Adipocyte (in vitro differentiated cells): ENCODE results near the gene HPGD.
A peak's percentile ranks its signal among the peaks of the same experiment; 100 is the strongest.

ENCODE experiments used
- DNase-seq: peaks from one replicate; pipeline ENCODE4 v3.0.0-alpha.2; 2015; ENCODE audit warnings: low read depth
- H3K27me3 ChIP-seq: replicated peaks from 2 replicates; pipeline ENCODE4 v1.7.0; 2013; ENCODE audit warnings: mild to moderate bottlenecking, low read length, moderate library complexity; ENCODE audit not compliant: control insufficient read depth, insufficient read depth
- H3K36me3 ChIP-seq: 2 replicates; pipeline ENCODE4 v1.7.0; 2013; ENCODE audit warnings: low read length, mild to moderate bottlenecking, moderate library complexity; ENCODE audit not compliant: control insufficient read depth, insufficient read depth, severe bottlenecking
- H3K4me1 ChIP-seq: 2 replicates; pipeline ENCODE4 v1.7.0; 2013; ENCODE audit warnings: mild to moderate bottlenecking, low read length, moderate library complexity; ENCODE audit not compliant: control insufficient read depth, insufficient read depth
- H3K4me3 ChIP-seq: 2 replicates; pipeline ENCODE4 v1.7.0; 2013; ENCODE audit warnings: mild to moderate bottlenecking, low read length, moderate library complexity
- H3K9ac ChIP-seq: 2 replicates; pipeline ENCODE4 v1.7.0; 2013; ENCODE audit warnings: mild to moderate bottlenecking, low read length, moderate library complexity
- H3K9me3 ChIP-seq: 2 replicates; pipeline ENCODE4 v1.7.0; 2013; ENCODE audit warnings: mild to moderate bottlenecking, low read length, moderate library complexity; ENCODE audit not compliant: control insufficient read depth

HPGD gene

DNA sequence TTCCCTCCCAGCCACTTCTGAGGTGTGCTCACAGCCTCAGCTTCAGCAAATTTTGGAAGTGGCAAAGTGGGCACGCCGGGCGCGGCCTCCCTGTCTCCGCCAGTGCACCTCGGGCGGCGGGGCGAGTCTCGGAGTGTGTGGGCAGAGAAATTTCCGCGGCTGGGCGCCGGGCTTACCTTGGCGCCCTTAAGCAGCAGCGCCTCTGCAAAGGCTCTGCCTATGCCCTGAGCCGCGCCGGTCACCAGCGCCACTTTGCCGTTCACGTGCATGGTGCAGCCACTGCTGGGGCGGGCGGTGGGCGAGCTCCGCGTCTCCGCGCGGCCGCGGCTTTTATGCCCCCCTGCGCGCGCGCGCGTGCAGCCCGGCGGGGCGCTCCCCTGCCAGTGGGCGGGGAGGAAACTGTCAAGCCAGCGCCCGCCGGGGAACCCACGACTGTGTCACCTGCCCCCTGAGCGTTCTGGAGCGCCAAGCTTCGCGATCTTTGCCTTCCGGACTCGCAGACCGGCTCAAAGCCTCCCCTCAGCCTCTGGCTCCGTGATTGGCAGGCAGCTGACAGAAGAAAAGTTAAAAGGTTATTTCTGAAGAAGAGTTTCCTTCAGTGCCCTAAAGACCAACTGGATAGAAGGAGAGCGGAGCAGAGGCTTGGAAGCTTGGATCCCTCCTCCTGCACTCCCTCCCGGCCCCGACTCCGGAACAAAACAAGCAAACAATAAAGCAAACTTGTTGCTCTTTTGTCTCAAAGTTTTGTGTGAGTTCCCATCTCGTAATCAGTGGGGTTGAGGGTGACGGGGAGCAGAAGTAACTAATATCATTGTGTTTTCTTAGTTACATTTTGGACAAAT, at the start of gene HPGD:
TSS of gene HPGD (minus strand) at position 306 of the 842 bp plus-strand sequence. CDS start at position 269, 37 bp downstream.
- H3K9ac ChIP-seq = peak within 1 kb of the TSS; percentile 60
- no peaks in the 10 kb centered on the region for H3K9me3 ChIP-seq
- H3K36me3 ChIP-seq = no peaks in the 10 kb centered on the region
- peaks cover 3% of the 10 kb centered on the region for H3K27me3 ChIP-seq
- H3K4me3 ChIP-seq = peak within 1 kb of the TSS; percentile 89
- peak; percentile 72 for DNase-seq
- peaks cover 38% of the 10 kb centered on the region for H3K4me1 ChIP-seq

DNA sequence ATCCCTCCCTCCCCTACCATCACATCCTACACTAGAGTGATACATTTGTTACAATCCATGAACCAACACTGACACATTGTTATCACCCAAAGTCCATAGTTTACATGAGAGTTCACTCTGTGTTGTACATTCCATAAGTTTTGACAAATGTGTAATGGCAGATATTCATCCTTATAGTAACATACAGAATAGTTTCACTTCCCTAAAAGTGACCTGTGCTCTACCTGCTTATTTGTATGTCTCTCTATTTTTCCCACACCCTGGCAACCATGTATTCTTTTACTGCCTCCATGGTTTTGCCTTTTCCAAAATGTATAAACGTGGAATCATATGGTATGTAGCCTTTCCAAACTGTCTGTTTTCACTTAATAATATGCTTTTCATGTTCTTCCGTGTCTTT, 42.2 kb upstream of the HPGD start:
- Histone ChIP-seq H3K9ac (no peak overlapping the region), H3K4me3 (no peak overlapping the region), H3K36me3 (no peaks in the 10 kb centered on the region), H3K27me3 (no peaks in the 10 kb centered on the region), H3K9me3 (no peaks in the 10 kb centered on the region), H3K4me1 (no peaks in the 10 kb centered on the region)
- no peak for DNase-seq

DNA sequence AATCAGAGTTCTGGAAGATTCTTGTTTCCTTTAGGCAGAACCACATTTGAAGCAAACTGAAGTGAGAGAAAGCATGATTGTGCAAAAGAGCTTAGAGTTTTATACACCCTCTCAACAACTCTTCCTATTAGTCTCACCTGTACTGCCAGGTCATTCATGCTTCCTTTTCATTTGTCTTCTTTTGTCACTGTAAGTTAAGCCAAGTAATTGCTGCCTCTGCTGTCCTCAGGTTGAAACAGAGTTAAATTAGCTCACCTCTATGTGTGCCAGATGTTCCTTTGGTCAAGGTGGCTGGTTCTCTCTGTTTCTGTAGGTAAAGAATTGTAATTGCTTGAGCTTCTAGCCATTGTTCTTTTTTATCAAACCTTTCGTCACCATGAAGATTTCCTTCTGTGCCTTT, 41.1 kb upstream of the HPGD start:
- Histone ChIP-seq H3K4me3 (no peak overlapping the region), H3K27me3 (no peaks in the 10 kb centered on the region), H3K4me1 (no peaks in the 10 kb centered on the region), H3K9me3 (no peaks in the 10 kb centered on the region), H3K36me3 (no peaks in the 10 kb centered on the region), H3K9ac (no peak overlapping the region)
- no peak for DNase-seq

DNA sequence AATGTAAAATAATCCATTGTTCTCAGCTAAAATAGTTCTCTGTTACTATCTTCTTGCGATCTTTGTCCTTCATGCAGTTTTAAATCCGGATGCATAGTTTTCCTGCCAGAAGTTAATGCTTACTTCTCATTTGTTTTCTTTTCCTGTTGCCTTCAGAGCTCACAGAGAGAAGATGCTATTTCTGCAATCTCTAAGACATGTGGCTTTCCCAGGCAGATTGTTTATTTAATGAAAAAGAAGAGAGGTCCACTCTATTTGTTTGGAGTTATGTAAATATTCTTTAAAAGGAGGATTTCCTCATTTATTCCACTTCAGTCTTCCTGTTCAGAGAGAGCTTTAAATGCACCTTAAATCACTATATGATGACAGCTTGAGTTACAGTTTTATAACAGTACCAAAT, 39.3 kb upstream of the HPGD start:
- H3K36me3 ChIP-seq = no peaks in the 10 kb centered on the region
- peak; percentile 65 for DNase-seq
- H3K27me3 ChIP-seq = no peaks in the 10 kb centered on the region
- no peak overlapping the region for H3K9ac ChIP-seq
- no peak overlapping the region for H3K4me3 ChIP-seq
- H3K9me3 ChIP-seq = no peaks in the 10 kb centered on the region
- no peaks in the 10 kb centered on the region for H3K4me1 ChIP-seq

DNA sequence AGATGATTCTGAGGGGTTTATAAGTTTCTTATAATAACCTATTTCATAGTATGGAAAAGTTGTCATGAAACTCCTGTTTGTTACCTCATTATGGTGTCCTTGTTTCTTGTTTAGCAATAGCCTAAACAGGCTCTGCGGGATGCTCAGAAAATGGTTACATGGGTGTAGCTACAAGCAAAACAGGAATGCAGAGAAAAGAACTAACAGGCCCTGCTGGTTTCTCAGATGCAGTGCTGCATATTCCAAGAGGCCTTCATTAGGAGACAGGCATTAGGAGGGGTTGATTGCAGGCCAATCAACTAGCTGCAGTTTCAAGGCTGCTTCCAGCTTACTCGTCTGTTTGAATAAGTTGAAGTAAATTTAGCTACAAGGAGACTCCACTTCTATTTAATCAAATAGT, 37.6 kb upstream of the HPGD start:
- Histone ChIP-seq H3K36me3 (no peaks in the 10 kb centered on the region), H3K4me1 (no peaks in the 10 kb centered on the region), H3K9ac (no peak overlapping the region), H3K27me3 (no peaks in the 10 kb centered on the region), H3K9me3 (no peaks in the 10 kb centered on the region), H3K4me3 (no peak overlapping the region)
- no peak for DNase-seq

DNA sequence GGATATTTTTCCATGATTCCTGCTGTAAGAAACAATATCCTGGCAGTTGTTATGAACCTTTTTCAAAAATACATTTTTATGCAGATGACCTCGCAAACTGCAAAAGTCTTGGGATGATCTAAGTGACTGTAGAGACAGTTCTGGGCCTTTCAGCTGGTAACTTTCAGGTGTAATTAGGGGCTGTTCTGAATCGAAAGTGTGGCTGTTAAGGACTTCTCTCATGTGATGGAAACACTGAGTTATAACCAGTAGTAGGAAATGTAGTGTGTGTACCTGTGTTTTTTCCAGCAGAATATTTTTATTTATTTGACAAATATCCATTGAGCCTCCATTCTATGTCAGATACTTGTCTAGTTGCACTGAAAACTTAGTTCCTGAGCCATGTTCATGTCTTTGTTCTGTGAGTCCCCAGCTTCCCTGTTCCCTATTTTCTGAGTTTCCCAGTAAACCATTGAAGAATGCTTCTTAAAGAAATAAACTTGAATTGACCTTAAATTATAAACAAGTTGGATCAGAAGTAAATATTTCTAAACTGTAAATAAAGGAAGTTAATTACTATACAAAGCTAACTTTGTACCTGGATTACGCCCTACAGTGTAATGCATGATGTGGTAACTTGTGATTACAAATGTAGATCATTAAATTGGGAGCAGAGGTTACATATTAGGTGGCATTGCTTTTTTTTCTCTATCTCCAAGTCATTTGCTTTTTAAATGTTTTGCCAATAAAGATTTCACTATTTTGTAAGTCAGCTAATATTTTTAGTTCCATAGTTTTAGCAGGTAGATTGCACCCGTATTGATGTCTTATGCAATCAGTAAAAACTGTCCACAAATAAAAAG, 33.7 kb upstream of the HPGD start:
- Histone ChIP-seq H3K4me1 (peaks cover 13% of the 10 kb centered on the region), H3K27me3 (no peaks in the 10 kb centered on the region), H3K4me3 (no peak overlapping the region), H3K9me3 (no peaks in the 10 kb centered on the region), H3K36me3 (no peaks in the 10 kb centered on the region), H3K9ac (no peak overlapping the region)
- DNase-seq = no peak

DNA sequence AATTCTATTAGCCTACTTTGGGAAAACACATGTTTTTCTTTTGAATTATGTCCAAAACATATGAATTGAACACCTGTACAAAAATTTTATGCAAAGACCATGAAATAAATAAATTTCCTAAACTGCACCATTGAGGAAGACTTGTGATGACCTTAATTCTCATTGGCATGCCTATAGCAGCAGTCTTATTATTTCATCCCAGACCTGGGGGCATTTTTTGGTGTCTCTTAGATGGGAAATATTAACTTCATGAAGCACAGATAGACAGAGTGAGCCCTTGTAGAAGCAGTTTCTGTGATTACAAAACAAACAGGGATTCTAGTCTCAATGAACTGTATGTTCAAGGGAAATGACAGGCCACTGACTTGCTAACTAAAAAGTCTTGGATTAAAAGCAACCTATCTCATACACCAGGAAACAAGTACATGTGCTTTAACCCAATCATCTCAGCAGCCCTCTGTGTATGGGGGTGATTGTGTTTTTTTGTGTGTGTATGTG, 32.0 kb upstream of the HPGD start:
- H3K9me3 ChIP-seq = no peaks in the 10 kb centered on the region
- H3K36me3 ChIP-seq = no peaks in the 10 kb centered on the region
- H3K9ac ChIP-seq = no peak overlapping the region
- peak; percentile 25 for DNase-seq
- H3K4me1 ChIP-seq = peaks cover 13% of the 10 kb centered on the region
- no peaks in the 10 kb centered on the region for H3K27me3 ChIP-seq
- H3K4me3 ChIP-seq = no peak overlapping the region

DNA sequence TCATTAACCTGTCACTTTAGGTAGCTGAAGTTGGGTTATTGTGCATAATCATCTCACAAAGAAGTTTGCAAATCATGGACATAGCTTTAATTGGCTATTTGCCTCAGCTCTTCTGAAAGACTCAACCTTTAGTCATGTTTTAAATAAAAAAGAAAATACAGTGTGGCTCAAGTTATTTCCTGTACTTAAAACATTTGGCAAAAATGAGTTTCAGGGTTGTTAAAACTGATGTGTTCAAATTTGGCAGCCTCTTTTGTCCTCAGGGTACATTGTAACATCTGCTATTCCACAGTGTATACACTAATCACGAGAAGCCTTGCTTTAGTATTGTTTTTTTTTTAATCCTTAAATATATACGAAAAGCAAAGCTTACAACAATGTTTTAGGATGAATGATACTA, 31.5 kb upstream of the HPGD start:
- Histone ChIP-seq H3K9me3 (no peaks in the 10 kb centered on the region), H3K9ac (no peak overlapping the region), H3K36me3 (no peaks in the 10 kb centered on the region)

DNA sequence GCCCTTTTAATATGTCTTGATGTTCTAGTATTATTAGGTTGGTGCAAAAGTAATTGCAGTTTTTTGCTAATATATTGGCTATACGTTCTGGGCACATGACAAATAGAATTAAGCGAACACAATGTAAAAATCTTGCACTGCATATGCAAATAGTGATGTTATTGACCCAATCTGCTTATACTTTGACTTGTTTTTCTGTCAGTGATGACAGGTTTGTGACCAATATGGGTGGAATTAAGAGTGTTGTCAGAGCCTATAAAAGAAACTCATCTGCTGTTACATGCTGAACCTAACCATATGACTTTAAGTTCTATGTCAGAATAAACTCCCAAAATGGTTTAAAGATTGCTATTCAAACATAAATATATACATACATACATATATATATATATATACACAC, 30.7 kb upstream of the HPGD start:
- no peaks in the 10 kb centered on the region for H3K36me3 ChIP-seq
- no peak for DNase-seq
- no peaks in the 10 kb centered on the region for H3K9me3 ChIP-seq
- H3K27me3 ChIP-seq = no peaks in the 10 kb centered on the region
- H3K4me1 ChIP-seq = peaks cover 13% of the 10 kb centered on the region
- H3K4me3 ChIP-seq = no peak overlapping the region
- H3K9ac ChIP-seq = no peak overlapping the region

More for the DNA sequence above, 31.5 kb upstream of the HPGD start:
- H3K4me3 ChIP-seq = no peak overlapping the region
- H3K4me1 ChIP-seq = peaks cover 13% of the 10 kb centered on the region
- H3K27me3 ChIP-seq = no peaks in the 10 kb centered on the region
- peak; percentile 85 for DNase-seq

DNA sequence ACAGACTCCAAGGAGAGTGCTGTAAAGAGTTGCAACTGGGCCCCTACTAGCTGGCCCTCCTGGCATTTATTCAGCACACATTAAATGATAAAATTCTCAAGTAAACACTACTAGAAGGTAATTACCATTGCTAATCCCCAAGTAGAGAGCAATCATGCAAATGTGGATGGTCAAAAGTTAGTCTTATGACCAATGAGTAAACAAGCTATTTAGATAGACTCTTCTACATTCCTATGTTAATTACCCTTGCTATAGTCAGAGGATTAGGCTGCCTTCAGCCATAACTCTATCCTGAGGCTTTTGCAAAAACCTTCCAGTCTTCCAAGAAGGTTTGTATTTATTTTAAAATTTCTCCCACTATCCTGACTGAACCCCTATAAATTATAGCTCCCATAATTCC, 28.3 kb upstream of the HPGD start:
- Histone ChIP-seq H3K36me3 (no peaks in the 10 kb centered on the region), H3K9me3 (no peaks in the 10 kb centered on the region), H3K4me3 (no peak overlapping the region), H3K4me1 (peaks cover 13% of the 10 kb centered on the region), H3K27me3 (no peaks in the 10 kb centered on the region), H3K9ac (no peak overlapping the region)
- no peak for DNase-seq

DNA sequence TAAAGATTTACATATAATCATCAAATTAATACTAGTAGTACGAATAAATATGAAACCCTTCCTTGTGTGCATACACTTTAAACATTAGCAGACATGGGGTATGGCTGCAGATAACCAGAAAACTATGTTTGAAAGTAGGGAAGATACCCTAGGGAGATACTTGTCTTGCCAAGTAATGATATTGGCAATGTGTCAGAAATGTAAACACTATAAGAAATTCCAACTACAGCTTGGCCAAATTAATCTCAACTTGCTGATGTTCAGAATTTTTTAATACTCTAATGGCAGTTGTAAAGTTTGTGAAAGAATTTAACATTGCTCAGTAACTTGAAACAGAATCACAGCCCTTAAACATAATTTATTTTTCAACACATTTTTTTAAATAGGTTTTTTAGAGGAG, 27.4 kb upstream of the HPGD start:
- no peaks in the 10 kb centered on the region for H3K36me3 ChIP-seq
- H3K4me1 ChIP-seq = peaks cover 13% of the 10 kb centered on the region
- H3K27me3 ChIP-seq = no peaks in the 10 kb centered on the region
- no peak overlapping the region for H3K4me3 ChIP-seq
- no peaks in the 10 kb centered on the region for H3K9me3 ChIP-seq
- H3K9ac ChIP-seq = no peak overlapping the region
- peak; percentile 24 for DNase-seq
